Kidney epithelial cell (primary cell): ENCODE results near the gene ZCCHC24. TPM values are rescaled to one million over a fixed set of nuclear protein-coding genes. Genes with fewer than 3 reads are reported as not detected.

ENCODE experiments used
- DNase-seq: peaks from one replicate; pipeline ENCODE4 v3.0.0-alpha.2; 2010; ENCODE audit warnings: low read depth
- H3K27me3 ChIP-seq: 2 replicates; pipeline ENCODE4 v1.6.0; 2011; ENCODE audit warnings: low read length; ENCODE audit not compliant: control insufficient read depth, insufficient read depth
- H3K36me3 ChIP-seq: 2 replicates; pipeline ENCODE4 v1.5.1; 2011; ENCODE audit warnings: low read length; ENCODE audit not compliant: control insufficient read depth, insufficient read depth
- H3K4me3 ChIP-seq: 2 replicates; pipeline ENCODE4 v1.5.1; 2011; ENCODE audit warnings: low read depth, mild to moderate bottlenecking, control low read depth, low read length
- CTCF ChIP-seq: IDR thresholded peaks from 2 replicates; pipeline ENCODE4 v1.5.1; 2011; ENCODE audit warnings: mild to moderate bottlenecking, moderate library complexity, low read length, control low read depth, inconsistent platforms; ENCODE audit not compliant: insufficient read depth, poor library complexity, severe bottlenecking
- total RNA-seq: library from RNA; depleted of rRNA; stranded (reverse); fragments of >200 nt; gene quantifications from 2 replicates; pipeline ENCODE4 v1.2.3, GENCODE V29; 2015

Gene ZCCHC24
- total RNA-seq, 1 donor from 2014 or later: 6.2 TPM

GRCh38 chr10:79353726-79354125 lies 91.7 kb downstream of the ZCCHC24 start:
- H3K36me3 ChIP-seq: peaks cover 2% of the 10 kb centered on the region
- no peak for DNase-seq
- H3K4me3 ChIP-seq: no peak overlapping the region

GRCh38 chr10:79353000-79353406 lies 92.4 kb downstream of the ZCCHC24 start:
- H3K27me3 ChIP-seq: no peaks in the 10 kb centered on the region
- no peak for DNase-seq
- H3K4me3 ChIP-seq: no peak overlapping the region
- peaks cover 2% of the 10 kb centered on the region for H3K36me3 ChIP-seq
- TF ChIP-seq CTCF: no peak

More at GRCh38 chr10:79353726-79354125, 91.7 kb downstream of the ZCCHC24 start:
- H3K27me3 ChIP-seq: no peaks in the 10 kb centered on the region
- no peak for TF ChIP-seq CTCF

- peaks cover 2% of the 10 kb centered on the region for H3K36me3 ChIP-seq
- no peak for DNase-seq
- no peaks in the 10 kb centered on the region for H3K27me3 ChIP-seq
- no peak overlapping the region for H3K4me3 ChIP-seq
- TF ChIP-seq CTCF: no peak
Measured at GRCh38 chr10:79352035-79352877, 93.2 kb downstream of the ZCCHC24 start.

- Histone ChIP-seq H3K4me3 (no peak overlapping the region), H3K36me3 (peaks cover 2% of the 10 kb centered on the region), H3K27me3 (no peaks in the 10 kb centered on the region)
- TF ChIP-seq CTCF: no peak
- DNase-seq: no peak
Measured at GRCh38 chr10:79351332-79351731, 94.1 kb downstream of the ZCCHC24 start.

- no peak for TF ChIP-seq CTCF
- H3K36me3 ChIP-seq: peaks cover 2% of the 10 kb centered on the region
- DNase-seq: no peak
- H3K27me3 ChIP-seq: no peaks in the 10 kb centered on the region
- no peak overlapping the region for H3K4me3 ChIP-seq
Measured at GRCh38 chr10:79350407-79351154, 94.8 kb downstream of the ZCCHC24 start.
